Thoracic aorta (tissue), 2 donors: Measurements from ENCODE around the gene VSX1. TPM values are rescaled to one million over a fixed set of nuclear protein-coding genes. Genes with fewer than 3 reads are reported as not detected.

Experiments used
- ATAC-seq: fragments of 150-250 bp; one replicate; pipeline ENCODE4 v1.8.0; 2017; ENCODE audit warnings: low read depth; ENCODE audit not compliant: insufficient number of reproducible peaks, low FRiP score
- DNase-seq: peaks from one replicate; pipeline ENCODE4 v3.0.0-alpha.2; 2020; ENCODE audit warnings: low spot score
- H3K27ac ChIP-seq, 2 donors: fragments of 200-600 bp; sonication (generic); 1 replicate in 1 of 2; 2 replicates in 1 of 2; pipeline ENCODE4 v1.5.1; 2016; ENCODE audit warnings: mild to moderate bottlenecking in 2 of 2, moderate library complexity in 2 of 2
- H3K27me3 ChIP-seq: fragments of 200-600 bp; sonication (generic); replicated peaks from 2 replicates; pipeline ENCODE4 v1.6.0; 2016; ENCODE audit warnings: mild to moderate bottlenecking; ENCODE audit not compliant: insufficient read depth
- H3K36me3 ChIP-seq: fragments of 200-600 bp; sonication (generic); one replicate; pipeline ENCODE4 v1.5.1; 2016
- H3K4me1 ChIP-seq, 2 donors: fragments of 200-600 bp; sonication (generic); 1 replicate in 1 of 2; 2 replicates in 1 of 2; pipeline versions ENCODE4 v1.5.1 to v1.6.0; 2016; ENCODE audit warnings: low read depth in 2 of 2, mild to moderate bottlenecking in 1 of 2; ENCODE audit not compliant: control insufficient read depth in 1 of 2
- H3K4me3 ChIP-seq: fragments of 200-600 bp; sonication (generic); 2 replicates; pipeline ENCODE4 v1.5.1; 2016; ENCODE audit warnings: mild to moderate bottlenecking
- H3K9me3 ChIP-seq: fragments of 200-600 bp; sonication (generic); 2 replicates; pipeline ENCODE4 v1.5.1; 2016
- total RNA-seq, 2 donors: library from RNA; depleted of rRNA; stranded (reverse); fragments of >200 nt; gene quantifications; one replicate each; pipeline versions ENCODE4 v1.1.0 to v1.2.3, GENCODE V29; 2016
- TF ChIP-seq, protein P1 (sequence below): fragments of 200-600 bp; sonication (generic); IDR thresholded peaks from one replicate; pipeline ENCODE4 v1.5.1; 2019; ENCODE audit warnings: antibody characterized with exemption

VSX1 gene
- total RNA-seq, 2 donors from 2014 or later, result not detected

DNA sequence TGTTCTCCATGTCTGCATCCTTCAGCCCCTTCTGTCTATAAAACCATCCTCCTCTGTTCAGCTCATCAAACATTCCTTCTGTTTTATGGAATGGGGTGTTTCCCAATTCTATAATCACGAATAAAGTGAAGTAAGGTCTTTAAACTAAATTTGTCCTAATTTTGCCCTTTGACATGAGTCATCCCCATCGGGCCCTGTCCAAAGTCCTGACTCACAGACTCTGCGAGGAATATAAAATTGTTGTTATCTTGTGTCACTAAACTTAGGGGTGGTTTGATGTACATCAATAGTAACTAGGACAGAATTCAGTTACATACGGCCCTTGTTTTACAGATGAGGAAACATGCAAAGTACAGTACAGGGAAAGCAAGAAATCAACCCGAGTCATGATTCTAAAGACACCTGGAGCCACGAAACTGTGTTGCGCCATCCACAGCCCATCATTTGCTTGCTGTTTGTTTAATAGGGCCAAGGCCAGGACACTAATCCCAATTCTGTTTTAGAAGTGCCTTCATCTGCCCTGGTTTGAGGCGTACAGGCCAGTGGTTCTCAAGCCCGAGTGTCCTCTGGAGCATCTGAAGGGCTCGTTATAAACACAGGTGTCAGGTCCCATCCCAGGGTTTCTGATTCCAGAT lies 26.8 kb downstream of the VSX1 start:
- peak overlapping the region; percentile 91 to 93 for H3K27ac ChIP-seq
- TF ChIP-seq, protein P1, sequence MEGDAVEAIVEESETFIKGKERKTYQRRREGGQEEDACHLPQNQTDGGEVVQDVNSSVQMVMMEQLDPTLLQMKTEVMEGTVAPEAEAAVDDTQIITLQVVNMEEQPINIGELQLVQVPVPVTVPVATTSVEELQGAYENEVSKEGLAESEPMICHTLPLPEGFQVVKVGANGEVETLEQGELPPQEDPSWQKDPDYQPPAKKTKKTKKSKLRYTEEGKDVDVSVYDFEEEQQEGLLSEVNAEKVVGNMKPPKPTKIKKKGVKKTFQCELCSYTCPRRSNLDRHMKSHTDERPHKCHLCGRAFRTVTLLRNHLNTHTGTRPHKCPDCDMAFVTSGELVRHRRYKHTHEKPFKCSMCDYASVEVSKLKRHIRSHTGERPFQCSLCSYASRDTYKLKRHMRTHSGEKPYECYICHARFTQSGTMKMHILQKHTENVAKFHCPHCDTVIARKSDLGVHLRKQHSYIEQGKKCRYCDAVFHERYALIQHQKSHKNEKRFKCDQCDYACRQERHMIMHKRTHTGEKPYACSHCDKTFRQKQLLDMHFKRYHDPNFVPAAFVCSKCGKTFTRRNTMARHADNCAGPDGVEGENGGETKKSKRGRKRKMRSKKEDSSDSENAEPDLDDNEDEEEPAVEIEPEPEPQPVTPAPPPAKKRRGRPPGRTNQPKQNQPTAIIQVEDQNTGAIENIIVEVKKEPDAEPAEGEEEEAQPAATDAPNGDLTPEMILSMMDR, result no peak
- no peaks in the 10 kb centered on the region for H3K27me3 ChIP-seq
- ATAC-seq, result no peak
- H3K36me3 ChIP-seq, result no peaks in the 10 kb centered on the region
- peaks cover 63 to 80% of the 10 kb centered on the region in 2 donors for H3K4me1 ChIP-seq
- no peak overlapping the region for H3K4me3 ChIP-seq
- no peaks in the 10 kb centered on the region for H3K9me3 ChIP-seq
- no peak for DNase-seq

DNA sequence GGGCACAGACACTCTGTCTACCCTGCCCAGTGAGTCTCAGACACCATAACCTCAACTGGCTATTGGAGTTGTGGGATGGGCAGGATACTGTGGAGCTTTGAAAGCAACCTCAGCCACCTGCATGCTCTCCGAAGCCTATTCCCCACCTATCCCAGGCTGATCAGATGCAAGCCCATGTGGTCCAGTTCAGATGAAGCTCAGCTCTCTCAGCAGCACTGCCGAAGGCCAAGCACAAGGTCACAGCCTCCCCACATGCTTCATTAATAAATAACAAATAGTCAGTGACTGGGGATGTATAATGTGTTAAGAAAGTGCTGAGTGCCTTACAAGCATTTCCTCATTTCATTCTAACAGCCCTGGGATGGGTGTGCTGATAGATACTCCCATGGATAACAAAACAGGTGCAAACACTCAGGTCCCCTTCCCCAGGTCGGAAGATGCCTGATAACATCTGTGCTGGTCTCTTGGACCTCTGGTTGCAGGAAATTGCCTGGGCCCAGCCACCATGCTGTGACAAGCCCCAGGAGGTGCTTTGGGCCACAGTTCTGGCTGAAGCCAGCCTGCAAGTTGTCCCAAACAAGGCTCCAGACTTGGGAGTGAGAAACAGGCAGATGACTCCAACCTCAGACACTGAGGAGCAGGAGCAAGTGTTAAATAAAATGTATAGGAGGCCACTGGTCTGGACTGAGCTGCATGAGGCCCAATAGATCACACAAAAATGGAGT lies 27.7 kb downstream of the VSX1 start:
- Histone ChIP-seq H3K4me3 (no peak overlapping the region), H3K27ac (peak overlapping the region; percentile 91 to 93), H3K36me3 (no peaks in the 10 kb centered on the region), H3K27me3 (no peaks in the 10 kb centered on the region), H3K9me3 (no peaks in the 10 kb centered on the region), H3K4me1 (peaks cover 67 to 86% of the 10 kb centered on the region in 2 donors)
- TF ChIP-seq, protein P1, result no peak
- DNase-seq (no peak), ATAC-seq (no peak)

DNA sequence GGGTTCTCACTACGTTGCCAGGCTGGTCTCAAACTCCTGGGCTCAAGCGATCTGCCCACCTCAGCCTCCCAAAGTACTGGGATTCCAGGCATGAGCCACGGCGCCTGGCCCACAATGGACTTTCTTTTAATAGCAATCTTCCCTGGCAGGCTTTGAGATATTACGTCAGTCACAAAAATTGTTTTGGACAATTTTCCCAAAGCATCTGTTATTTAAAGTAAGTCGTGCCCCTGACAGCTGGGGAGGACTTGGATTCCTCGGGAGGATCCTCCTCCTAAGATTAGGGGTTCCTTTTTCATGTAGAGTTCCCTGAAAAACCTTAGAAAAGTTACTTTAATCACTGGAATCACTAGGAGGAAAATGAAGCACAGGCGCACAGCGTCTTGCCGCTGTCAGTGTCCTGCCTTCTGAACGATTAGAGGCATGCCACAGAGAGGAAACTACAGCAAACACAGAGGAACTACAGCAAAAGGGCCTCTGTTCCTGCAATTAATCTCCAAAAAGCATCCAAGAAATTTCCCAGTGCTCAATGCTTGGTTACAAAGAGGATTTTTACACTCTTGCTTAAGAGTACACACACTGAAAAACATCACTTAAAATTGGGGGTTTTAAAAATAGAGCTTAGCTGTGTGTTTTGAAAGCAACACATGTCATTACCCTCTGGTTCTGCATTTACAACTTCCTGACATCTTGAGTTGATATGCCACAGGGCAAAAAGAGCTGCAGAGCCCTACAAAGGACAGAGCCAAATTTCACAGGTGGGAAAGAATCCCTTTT lies 28.5 kb downstream of the VSX1 start:
- Histone ChIP-seq H3K27me3 (no peaks in the 10 kb centered on the region), H3K27ac (peak overlapping the region; percentile 91 to 93), H3K4me1 (peaks cover 64 to 86% of the 10 kb centered on the region in 2 donors), H3K4me3 (peak overlapping the region; percentile 41), H3K9me3 (no peaks in the 10 kb centered on the region), H3K36me3 (no peaks in the 10 kb centered on the region)
- TF ChIP-seq, protein P1, result no peak
- no peak for DNase-seq
- no peak for ATAC-seq

DNA sequence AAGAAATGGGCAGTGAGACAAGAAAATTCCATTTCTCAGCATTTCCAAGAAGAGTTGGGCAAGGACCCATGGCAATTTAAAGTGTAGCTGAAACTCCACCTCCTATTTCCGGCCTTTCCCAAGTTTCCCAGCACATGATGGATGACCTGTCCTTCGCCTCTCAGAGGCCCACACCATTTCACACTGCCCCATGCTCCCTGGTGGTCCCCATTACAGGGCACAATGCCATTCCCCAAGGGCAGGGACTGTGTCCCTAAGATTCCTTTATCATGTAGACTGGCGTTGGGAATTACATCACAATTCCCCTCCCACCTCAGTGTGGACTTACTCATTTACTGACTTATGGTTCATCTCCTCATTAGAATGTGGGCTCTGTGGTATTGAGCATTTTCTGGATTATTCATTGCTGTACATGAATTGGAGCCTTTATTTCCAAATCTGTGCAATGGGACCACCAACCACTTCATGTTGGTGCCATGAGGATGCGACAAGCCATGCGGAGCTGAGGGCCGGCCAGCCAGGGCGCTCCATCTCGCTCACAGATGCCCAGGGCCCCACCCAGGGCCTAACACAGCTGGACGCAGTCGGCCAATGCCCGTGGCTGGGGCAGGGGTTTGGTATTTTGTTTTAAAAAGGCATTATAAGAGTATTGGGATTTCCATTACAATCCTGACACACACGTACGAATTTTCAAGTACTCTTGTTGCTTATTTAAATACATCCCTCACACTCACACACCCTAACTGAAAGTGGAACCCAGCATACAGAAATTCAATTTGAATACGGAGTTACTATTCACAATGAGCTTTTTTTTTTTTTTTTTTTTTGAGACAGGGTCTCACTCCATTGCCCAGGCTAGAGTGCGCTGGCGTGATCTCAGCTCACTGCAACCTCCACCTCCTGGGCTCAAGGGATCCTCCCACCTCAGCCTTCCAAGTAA lies 29.4 kb downstream of the VSX1 start:
- Histone ChIP-seq H3K9me3 (no peaks in the 10 kb centered on the region), H3K4me3 (peak overlapping the region; percentile 41), H3K27me3 (no peaks in the 10 kb centered on the region), H3K36me3 (no peaks in the 10 kb centered on the region), H3K27ac (peak overlapping the region; percentile 91 to 93), H3K4me1 (peaks cover 64 to 96% of the 10 kb centered on the region in 2 donors)
- ATAC-seq, result peak; percentile 53
- TF ChIP-seq, protein P1, result no peak
- DNase-seq, result peak; percentile 48
